Measurements from ENCODE around the gene MICAL1. TPM values are rescaled to one million over a fixed set of nuclear protein-coding genes. Genes with fewer than 3 reads are reported as not detected.

The MICAL1 gene
- total RNA-seq, 1 experiment from 2014 or later, result 92.9 TPM

DNA sequence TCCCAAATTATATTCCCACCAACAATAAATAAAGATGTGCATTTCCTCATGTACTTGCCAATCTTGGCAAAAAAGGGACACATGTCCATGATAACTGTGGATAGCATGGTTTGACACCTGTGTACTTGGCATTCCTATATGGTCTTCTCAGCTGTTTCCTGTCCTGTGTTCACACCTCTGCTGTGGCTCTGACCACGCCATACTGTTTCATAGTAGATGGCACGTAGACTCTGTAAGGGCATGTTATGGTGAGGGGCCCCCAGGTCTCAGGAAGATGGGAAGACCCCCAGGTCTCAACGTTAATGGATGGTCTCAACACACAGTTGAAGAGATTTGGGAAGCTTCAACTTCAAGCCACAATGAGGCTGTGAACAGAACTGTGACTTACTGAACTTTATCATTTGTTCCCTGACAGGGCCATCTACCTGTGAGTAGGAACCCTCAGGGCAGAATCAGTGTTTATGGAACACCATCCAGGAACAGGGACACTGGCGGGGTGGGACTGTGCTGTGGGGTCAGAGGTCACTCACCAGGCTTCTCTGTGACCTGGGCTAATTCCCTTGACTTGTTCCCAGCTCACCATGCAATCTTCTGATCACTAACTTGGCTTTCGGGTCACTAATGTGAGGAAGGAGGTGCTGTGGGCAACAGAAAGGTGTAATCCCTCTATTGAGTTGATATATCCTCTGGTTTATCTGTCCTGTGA is 15.7 kb upstream of the MICAL1 start:
- no peak overlapping the region for H2BK120ac ChIP-seq (ENCODE audit: low read depth, low read length, poor library complexity, severe bottlenecking)
- no peak overlapping the region for H2AFZ ChIP-seq (ENCODE audit: low read length)
- H3K18ac ChIP-seq (ENCODE audit: insufficient read length, low read depth, low read length), result no peak overlapping the region
- H3K56ac ChIP-seq (ENCODE audit: insufficient read length, low read depth, low read length), result no peak overlapping the region
- no peak for DNase-seq
- no peak overlapping the region for H2AK5ac ChIP-seq (ENCODE audit: insufficient read length, low read length)
- no peaks in the 10 kb centered on the region for H3K79me1 ChIP-seq (ENCODE audit: insufficient read depth, low read depth, low read length, poor library complexity, severe bottlenecking)
- no peak overlapping the region for H2BK5ac ChIP-seq (ENCODE audit: insufficient read length, low read length)
- H3K36me3 Mint-ChIP-seq (ENCODE audit: insufficient read depth in 1 of 3, low read depth in 3 of 3), result peaks cover 54 to 99% (median 98%) of the 10 kb centered on the region in 3 experiments
- no peaks in the 10 kb centered on the region for H3K23me2 ChIP-seq (ENCODE audit: insufficient read length, low read depth, low read length, poor library complexity, severe bottlenecking)
- no peak overlapping the region for H3K4me2 ChIP-seq (ENCODE audit: insufficient read depth, insufficient read length, low read length)
- no peak overlapping the region for H3K9ac ChIP-seq (ENCODE audit: extremely low read depth, insufficient read length, low read length)
- no peaks in the 10 kb centered on the region for H4K20me1 ChIP-seq (ENCODE audit: control insufficient read depth, insufficient read depth, insufficient read length)
- no peak overlapping the region for H4K91ac ChIP-seq (ENCODE audit: insufficient read length, low read depth, low read length)
- H3K79me2 ChIP-seq (ENCODE audit: insufficient read depth, low read length), result no peaks in the 10 kb centered on the region
- no peaks in the 10 kb centered on the region for H3K27me3 Mint-ChIP-seq (ENCODE audit: low read depth)
- no peaks in the 10 kb centered on the region for H3K9me3 Mint-ChIP-seq
- H2BK15ac ChIP-seq (ENCODE audit: low read depth, low read length), result no peak overlapping the region
- no peak overlapping the region for H3K23ac ChIP-seq (ENCODE audit: insufficient read length, low read depth, low read length)
- no peak overlapping the region for H3K14ac ChIP-seq (ENCODE audit: insufficient read depth, low read length)
- no peak overlapping the region for H4K5ac ChIP-seq (ENCODE audit: insufficient read length, low read depth, low read length)
- H3K4me3 Mint-ChIP-seq, result no peak overlapping the region
- H3K4ac ChIP-seq (ENCODE audit: low read depth, low read length), result no peak overlapping the region
- H2BK20ac ChIP-seq (ENCODE audit: low read depth, low read length, poor library complexity, severe bottlenecking), result no peak overlapping the region
- TF ChIP-seq, protein P1, sequence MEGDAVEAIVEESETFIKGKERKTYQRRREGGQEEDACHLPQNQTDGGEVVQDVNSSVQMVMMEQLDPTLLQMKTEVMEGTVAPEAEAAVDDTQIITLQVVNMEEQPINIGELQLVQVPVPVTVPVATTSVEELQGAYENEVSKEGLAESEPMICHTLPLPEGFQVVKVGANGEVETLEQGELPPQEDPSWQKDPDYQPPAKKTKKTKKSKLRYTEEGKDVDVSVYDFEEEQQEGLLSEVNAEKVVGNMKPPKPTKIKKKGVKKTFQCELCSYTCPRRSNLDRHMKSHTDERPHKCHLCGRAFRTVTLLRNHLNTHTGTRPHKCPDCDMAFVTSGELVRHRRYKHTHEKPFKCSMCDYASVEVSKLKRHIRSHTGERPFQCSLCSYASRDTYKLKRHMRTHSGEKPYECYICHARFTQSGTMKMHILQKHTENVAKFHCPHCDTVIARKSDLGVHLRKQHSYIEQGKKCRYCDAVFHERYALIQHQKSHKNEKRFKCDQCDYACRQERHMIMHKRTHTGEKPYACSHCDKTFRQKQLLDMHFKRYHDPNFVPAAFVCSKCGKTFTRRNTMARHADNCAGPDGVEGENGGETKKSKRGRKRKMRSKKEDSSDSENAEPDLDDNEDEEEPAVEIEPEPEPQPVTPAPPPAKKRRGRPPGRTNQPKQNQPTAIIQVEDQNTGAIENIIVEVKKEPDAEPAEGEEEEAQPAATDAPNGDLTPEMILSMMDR (conservative IDR thresholded peaks at IDR 0.05), result no peak
- H3K4me1 ChIP-seq (ENCODE audit: insufficient read depth, low read length), result no peaks in the 10 kb centered on the region
- H3K27ac Mint-ChIP-seq, result no peak overlapping the region; a peak in 2 of 7 replicates
- no peaks in the 10 kb centered on the region for H3K27me3 ChIP-seq (ENCODE audit: insufficient read depth, low read length)
- H3K27ac ChIP-seq (ENCODE audit: insufficient read length, low read depth, low read length), result no peak overlapping the region
- H3T11ph ChIP-seq (ENCODE audit: low read length), result no peak overlapping the region
- no peak overlapping the region for H4K8ac ChIP-seq (replicated peaks; ENCODE audit: insufficient read length, low read depth, low read length)
- no CpG with 5 or more reads among the region's 5 CpGs for WGBS (ENCODE audit: extremely low coverage, insufficient read length, low lambda C conversion rate)
- no peak overlapping the region for H2BK12ac ChIP-seq (ENCODE audit: insufficient read length, low read depth, low read length)
- H3K4me1 Mint-ChIP-seq, result peaks cover 2 to 12% of the 10 kb centered on the region in 2 experiments; a peak in 2 of 4 replicates
- no peaks in the 10 kb centered on the region for H3K9me3 ChIP-seq (ENCODE audit: control insufficient read depth, low read depth, low read length)

All from H9 (cell line).